Measurements from ENCODE around the gene FEN1. TPM values are rescaled to one million over a fixed set of nuclear protein-coding genes. Genes with fewer than 3 reads are reported as not detected.
A peak's percentile ranks its signal among the peaks of the same experiment; 100 is the strongest.

FEN1 gene
- total RNA-seq, 3 donors from 2014 or later = 92.8 to 108 (median 94.2) TPM

DNA sequence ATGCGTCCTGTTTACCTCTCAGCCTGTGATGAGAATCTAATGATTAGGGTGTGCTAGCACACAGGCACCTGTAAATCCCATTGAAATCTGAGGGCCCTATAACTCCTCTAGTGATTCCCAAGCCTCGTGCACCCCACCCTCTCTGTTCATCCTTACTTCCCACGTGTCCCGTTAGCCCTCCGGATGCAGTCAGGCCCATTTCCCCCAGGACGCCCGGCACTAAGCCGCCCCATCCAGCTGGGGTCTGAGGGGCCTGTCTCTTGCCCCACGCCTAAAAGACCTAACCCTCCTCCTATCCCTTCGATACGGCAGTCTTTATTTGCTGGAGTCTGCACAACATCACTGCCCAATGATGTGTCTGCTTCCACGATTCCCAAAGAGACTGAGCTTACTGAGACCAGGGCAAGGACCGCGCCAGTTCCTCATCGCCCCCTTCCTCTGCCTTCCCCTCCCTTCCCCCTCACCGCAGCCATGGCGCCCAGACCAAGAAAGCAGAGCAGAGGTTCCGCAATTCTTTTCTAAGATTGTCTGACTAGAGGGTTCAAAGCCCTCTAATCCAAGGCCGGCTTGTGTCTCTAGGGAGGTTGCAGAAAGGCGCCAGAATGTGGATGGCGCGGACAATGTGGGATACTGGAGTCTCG is 34.3 kb downstream of the FEN1 start:
- Mint-ChIP-seq H3K4me1 (ENCODE audit: low read depth) (peaks cover 18% of the 10 kb centered on the region), H3K9me3 (no peaks in the 10 kb centered on the region), H3K27me3 (ENCODE audit: low read depth) (peaks cover 25% of the 10 kb centered on the region), H3K4me3 (peak overlapping the region; percentile 73), H3K36me3 (ENCODE audit: insufficient read depth) (no peaks in the 10 kb centered on the region)
- DNase-seq (no peak), ATAC-seq (no peak)

DNA sequence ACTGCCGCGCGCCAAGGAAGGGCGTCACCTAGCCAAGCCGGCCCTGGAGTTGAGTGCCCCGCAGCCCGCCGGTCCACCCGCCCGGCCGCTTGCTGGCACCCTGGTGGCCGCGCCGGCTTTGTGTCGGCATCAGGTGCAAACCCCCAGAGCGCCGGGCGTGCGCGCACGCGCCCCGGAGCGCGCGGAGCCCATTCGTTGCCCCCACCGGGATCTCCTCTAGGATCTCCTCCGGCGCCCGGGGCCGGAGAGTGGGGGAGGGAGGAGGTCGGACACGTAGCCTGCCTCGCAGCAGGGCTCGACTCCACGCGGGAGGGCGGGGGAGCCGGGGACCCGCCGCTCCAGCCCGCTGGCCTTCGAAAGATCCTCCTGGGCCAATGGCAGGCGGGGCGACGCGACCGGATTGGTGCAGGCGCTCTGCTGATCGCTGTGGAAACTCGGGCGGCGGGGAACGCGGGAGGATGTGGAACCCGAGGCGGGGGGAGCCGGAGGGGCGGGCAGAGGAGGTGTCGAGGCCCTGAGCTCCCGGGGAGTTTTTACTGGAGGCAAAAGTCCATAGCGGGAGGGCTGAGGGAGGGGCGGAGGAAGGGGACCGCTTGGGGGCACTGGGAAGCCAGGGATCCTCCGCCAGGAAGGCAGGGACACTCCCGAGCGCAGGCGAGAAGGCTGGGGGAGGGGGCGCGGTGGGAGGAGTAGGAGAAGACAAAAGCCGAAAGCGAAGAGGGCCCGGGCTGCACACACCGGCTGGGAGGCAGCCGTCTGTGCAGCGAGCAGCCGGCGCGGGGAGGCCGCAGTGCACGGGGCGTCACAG is 35.1 kb downstream of the FEN1 start, which contains the start of gene FADS2:
TSS of gene FADS2 (plus strand) at position 730 of the 808 bp plus-strand sequence. CDS start 91 bp downstream, outside the sequence.
- Mint-ChIP-seq H3K4me1 (ENCODE audit: low read depth) (peaks cover 18% of the 10 kb centered on the region), H3K27me3 (ENCODE audit: low read depth) (peaks cover 25% of the 10 kb centered on the region), H3K9me3 (no peaks in the 10 kb centered on the region), H3K36me3 (ENCODE audit: insufficient read depth) (no peaks in the 10 kb centered on the region), H3K4me3 (peak within 1 kb of the TSS; percentile 73)
- ATAC-seq (peak; percentile 71 to 78), DNase-seq (peak; percentile 47)

DNA sequence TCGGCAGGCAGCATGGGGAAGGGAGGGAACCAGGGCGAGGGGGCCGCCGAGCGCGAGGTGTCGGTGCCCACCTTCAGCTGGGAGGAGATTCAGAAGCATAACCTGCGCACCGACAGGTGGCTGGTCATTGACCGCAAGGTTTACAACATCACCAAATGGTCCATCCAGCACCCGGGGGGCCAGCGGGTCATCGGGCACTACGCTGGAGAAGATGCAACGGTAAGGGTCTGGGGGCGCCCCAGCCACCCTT is 35.6 kb downstream of the FEN1 start:
- no peaks in the 10 kb centered on the region for H3K9me3 Mint-ChIP-seq
- H3K4me3 Mint-ChIP-seq = peak overlapping the region; percentile 72
- no peak for DNase-seq
- no peak for ATAC-seq
- peaks cover 18% of the 10 kb centered on the region for H3K4me1 Mint-ChIP-seq (ENCODE audit: low read depth)
- peaks cover 25% of the 10 kb centered on the region for H3K27me3 Mint-ChIP-seq (ENCODE audit: low read depth)
- no peaks in the 10 kb centered on the region for H3K36me3 Mint-ChIP-seq (ENCODE audit: insufficient read depth)

DNA sequence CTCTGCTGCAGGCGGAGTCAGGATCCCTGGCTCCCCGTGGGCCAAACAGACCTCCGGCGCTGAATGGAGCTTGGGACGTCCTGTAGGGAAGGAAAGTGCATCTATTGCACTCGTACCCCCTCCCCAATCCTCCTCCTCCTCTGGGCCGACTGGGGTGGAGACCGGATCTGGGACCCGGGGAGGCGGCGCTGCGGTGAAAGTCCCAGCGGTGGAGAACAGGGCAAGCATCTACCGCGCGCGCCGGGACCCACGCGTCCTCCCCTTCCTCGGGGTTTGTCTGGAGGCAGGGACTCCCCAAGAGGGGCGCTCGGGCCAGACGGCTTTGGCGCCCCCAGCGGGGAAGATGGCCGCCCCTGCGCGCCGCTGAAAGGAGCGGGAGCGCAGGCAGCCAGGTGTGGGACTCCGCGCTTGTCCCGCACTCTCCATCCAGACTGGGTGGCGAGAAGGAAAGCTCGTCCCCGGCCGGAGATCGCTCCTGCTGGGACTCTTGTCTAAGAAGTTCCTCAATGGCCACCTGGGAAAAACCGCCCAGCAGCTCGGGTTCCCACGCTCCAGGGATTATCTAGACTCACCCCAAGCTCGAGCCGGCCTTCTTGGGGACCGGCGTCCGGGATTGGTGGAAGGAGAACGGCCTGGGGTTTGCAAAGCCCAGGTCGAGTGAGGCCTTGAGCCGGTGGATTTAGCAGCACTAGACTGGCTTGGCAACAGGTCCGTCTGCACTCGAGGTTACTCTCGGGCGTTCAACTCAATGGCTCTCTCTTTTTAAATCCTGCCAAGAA is 36.1 kb downstream of the FEN1 start:
- Mint-ChIP-seq H3K36me3 (ENCODE audit: insufficient read depth) (no peaks in the 10 kb centered on the region), H3K4me1 (ENCODE audit: low read depth) (peaks cover 23% of the 10 kb centered on the region), H3K4me3 (peak overlapping the region; percentile 72), H3K27me3 (ENCODE audit: low read depth) (peaks cover 25% of the 10 kb centered on the region), H3K9me3 (no peaks in the 10 kb centered on the region)
- ATAC-seq = peak; percentile 60 to 64
- peak; percentile 12 for DNase-seq

DNA sequence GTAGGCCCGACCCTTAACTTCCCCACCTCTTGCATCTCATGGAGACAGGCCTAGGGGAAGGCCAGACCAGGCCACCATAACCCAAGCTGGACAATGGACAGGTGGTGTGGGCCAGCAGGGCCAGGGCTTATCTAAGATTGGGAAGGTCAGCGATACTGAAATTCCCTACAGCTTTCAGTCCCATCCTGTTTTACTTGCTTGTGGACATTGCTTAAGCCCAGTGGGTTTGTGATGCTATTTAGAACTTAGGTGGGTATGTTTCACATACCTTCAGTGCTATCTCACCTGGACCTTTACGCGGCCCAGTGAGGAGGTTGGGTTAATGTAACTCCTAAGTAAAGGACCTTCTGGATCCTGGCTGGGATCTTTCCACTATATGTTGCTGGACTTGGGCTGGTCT is 37.1 kb downstream of the FEN1 start:
- Mint-ChIP-seq H3K4me3 (peak overlapping the region; percentile 72), H3K27me3 (ENCODE audit: low read depth) (peaks cover 25% of the 10 kb centered on the region), H3K9me3 (no peaks in the 10 kb centered on the region), H3K36me3 (ENCODE audit: insufficient read depth) (no peaks in the 10 kb centered on the region), H3K4me1 (ENCODE audit: low read depth) (peaks cover 32% of the 10 kb centered on the region)
- ATAC-seq (no peak), DNase-seq (no peak)

DNA sequence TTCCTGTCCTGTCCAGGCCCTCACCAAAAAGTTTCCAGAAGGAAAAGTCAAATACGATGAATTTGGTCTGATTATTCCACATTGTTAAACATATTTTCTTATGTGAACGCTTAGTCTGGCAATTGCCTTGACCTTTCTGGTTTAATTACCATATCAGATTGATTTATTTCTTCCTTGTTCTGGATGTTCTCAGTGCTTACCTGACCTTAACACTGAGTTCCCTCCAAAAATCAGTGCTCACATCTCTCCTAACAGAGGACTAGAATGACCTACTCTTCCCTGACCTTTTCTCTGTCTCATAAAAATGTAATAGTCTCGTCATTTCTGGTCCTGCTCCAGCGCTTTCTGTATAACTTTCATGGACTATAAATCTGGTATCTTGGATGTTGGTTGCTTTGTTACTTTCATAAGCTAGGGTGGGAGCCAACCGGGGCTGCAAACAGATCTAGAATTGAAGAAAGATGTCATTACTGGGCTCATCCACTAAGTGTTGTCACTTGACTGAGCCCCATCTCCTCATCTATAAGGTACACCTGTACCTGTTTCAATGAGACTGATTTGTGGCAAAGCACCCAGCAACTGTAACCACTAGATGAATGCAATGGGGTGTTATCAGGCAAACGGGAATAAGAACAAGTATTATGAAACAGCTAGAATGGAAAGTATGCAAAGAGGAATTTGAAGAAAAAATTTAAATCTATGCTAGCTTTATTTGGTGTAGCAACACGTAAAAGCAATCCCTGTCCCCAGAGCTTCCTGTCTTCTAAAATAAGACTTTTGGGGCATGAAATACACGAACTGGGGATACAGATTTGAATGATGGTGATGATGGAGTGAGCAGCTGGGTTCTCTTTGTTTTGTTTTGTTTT is 37.8 kb downstream of the FEN1 start:
- Mint-ChIP-seq H3K4me1 (ENCODE audit: low read depth) (peaks cover 35% of the 10 kb centered on the region), H3K36me3 (ENCODE audit: insufficient read depth) (no peaks in the 10 kb centered on the region), H3K27me3 (ENCODE audit: low read depth) (peaks cover 25% of the 10 kb centered on the region), H3K4me3 (peak overlapping the region; percentile 25), H3K9me3 (no peaks in the 10 kb centered on the region)
- no peak for ATAC-seq
- DNase-seq = no peak

DNA sequence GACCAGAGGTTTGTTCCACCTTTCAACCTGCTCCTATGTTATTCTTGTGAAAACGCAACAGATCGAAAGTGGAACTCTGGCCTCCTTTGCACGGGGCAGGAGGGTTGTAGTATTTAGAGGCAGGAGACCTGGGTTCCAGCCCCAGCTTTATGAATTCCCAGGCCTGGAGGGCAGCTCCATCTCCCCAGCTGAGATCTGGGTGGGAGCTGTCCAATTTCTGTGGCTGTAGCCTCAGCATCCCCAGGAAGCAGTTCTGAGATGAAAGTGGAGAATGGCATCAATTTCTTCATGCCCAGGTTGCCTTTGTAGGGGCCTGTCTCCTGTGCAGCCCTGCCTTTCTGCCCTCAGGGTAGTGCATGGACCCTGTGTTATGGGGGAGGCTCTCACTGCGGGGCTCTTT is 39.5 kb downstream of the FEN1 start:
- Mint-ChIP-seq H3K27me3 (ENCODE audit: low read depth) (peaks cover 22% of the 10 kb centered on the region), H3K4me1 (ENCODE audit: low read depth) (peaks cover 34% of the 10 kb centered on the region), H3K4me3 (no peak overlapping the region), H3K36me3 (ENCODE audit: insufficient read depth) (no peaks in the 10 kb centered on the region), H3K9me3 (no peaks in the 10 kb centered on the region)
- ATAC-seq (no peak), DNase-seq (no peak)

DNA sequence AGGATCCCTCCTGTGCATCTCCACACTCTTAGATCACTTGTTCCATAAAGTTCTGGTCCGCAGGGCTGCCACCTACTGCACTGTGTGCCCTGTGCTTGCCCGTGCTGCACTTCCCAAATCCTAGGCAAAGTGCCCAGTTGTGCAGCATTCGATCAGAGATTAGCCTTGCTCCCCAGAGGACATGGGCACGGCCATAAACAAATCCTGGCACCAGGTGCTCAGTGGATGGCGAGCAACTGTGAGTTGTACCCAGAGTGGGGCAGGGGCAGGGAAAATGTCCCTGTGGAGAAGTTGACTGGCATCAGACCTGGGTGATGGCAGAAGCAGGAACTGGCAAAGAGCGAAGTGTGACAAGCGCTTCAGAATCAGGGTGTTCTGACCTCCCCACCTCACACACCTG is 40.0 kb downstream of the FEN1 start:
- Mint-ChIP-seq H3K27me3 (ENCODE audit: low read depth) (peaks cover 22% of the 10 kb centered on the region), H3K4me1 (ENCODE audit: low read depth) (peaks cover 34% of the 10 kb centered on the region), H3K4me3 (no peak overlapping the region), H3K9me3 (no peaks in the 10 kb centered on the region), H3K36me3 (ENCODE audit: insufficient read depth) (no peaks in the 10 kb centered on the region)
- ATAC-seq = no peak
- no peak for DNase-seq

DNA sequence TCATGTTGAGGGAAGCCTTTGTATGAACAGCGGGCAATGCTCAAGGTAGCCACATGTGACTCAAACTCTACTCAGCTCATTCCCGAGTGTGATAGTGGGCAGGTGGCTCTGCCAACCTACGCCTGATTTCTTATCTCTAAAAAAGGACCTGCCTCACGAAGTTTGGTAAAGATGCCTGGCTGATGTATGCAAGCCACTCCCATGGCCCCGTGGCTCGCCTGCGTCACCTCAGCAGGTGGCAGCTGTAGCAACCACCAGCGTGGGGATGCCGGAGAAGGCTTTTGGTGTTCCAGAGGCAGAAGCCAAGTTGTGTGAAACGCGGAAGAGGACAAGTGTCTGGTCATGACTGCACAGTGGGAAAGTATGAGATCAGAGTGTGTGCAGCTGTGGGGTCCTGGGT is 40.8 kb downstream of the FEN1 start:
- peaks cover 18% of the 10 kb centered on the region for H3K27me3 Mint-ChIP-seq (ENCODE audit: low read depth)
- DNase-seq (no peak), ATAC-seq (no peak)
- no peaks in the 10 kb centered on the region for H3K9me3 Mint-ChIP-seq
- H3K4me1 Mint-ChIP-seq (ENCODE audit: low read depth) = peaks cover 28% of the 10 kb centered on the region
- no peak overlapping the region for H3K4me3 Mint-ChIP-seq
- H3K36me3 Mint-ChIP-seq (ENCODE audit: insufficient read depth) = no peaks in the 10 kb centered on the region

DNA sequence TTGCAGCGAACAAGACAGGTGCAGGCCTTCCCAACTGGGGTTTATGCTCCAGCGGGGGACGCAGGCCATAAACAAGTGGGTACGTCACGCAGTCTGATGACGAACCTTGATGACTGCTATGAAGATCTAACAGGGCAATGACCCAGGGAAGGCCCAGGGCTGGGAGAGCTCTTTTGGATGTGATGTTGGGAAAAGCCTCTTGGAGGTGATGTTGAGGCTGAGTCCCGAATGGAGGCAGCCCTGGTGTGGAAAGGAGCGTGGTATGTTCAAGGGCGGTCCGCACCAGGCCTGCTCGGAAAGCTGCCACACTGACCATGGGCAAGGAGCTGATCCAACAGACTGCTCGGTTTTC is 41.2 kb downstream of the FEN1 start:
- ATAC-seq (no peak), DNase-seq (no peak)
- Mint-ChIP-seq H3K4me1 (ENCODE audit: low read depth) (peaks cover 26% of the 10 kb centered on the region), H3K9me3 (no peaks in the 10 kb centered on the region), H3K4me3 (no peak overlapping the region), H3K27me3 (ENCODE audit: low read depth) (peaks cover 18% of the 10 kb centered on the region), H3K36me3 (ENCODE audit: insufficient read depth) (no peaks in the 10 kb centered on the region)

DNA sequence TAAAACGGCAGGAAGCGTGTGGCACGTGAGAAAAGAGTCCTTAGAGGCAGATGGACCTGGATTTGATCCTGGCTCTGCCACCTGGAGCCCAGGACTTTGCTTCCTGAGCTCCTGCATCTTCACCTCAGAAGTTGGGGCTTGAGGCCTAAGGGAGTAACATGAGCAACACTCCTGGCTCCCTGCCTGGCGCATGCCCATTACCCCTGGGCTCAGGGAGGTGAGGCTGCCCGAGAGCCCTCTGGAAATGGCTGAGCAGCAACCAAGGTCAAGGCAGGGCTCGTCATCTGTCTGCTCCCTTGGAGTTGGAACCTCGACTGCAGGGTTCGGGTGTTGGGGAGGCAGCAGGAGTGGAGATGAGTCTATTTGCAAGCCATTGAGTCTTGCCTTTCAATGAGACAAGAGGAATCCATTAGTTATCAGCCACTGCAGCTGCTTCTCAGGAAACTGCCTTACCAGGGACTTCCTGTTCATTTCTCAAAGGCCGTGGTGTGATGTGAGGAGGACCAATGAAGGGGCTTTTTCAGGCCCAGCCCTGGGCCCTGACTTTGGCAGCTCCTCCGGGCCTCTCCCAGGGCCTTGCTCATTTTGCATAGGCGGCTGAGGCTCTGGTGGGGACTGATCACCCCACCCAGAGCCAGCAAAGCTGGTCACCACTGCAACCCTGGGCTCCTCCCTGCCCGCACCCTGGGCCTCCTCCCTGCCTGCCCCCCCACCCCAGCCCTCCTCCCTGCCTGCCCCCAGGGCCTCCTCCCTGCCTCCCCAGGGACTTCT is 41.8 kb downstream of the FEN1 start:
- H3K36me3 Mint-ChIP-seq (ENCODE audit: insufficient read depth) = no peaks in the 10 kb centered on the region
- no peaks in the 10 kb centered on the region for H3K9me3 Mint-ChIP-seq
- ATAC-seq (peak; percentile 88 to 90), DNase-seq (no peak)
- H3K27me3 Mint-ChIP-seq (ENCODE audit: low read depth) = peaks cover 13% of the 10 kb centered on the region
- no peak overlapping the region for H3K4me3 Mint-ChIP-seq
- peaks cover 22% of the 10 kb centered on the region for H3K4me1 Mint-ChIP-seq (ENCODE audit: low read depth)

DNA sequence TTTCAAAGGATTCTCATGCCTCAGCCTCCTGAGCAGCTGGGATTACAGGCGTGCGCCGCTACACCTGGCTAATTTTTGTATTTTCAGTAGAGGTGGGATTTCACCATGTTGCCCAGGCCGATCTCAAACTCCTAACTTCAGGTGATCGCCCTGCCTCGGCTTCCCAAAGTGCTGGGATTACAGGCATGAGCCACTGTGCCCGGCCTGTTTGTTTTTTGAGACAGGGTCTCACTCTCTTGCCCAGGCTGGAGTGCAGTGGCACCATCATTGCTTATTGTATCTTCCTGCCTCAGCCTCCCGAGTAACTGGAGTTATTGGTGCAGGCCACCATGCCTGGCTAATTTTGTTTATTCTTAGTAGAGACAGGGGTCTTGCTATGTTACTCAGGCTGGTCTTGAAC is 43.5 kb downstream of the FEN1 start:
- Mint-ChIP-seq H3K4me1 (ENCODE audit: low read depth) (peaks cover 20% of the 10 kb centered on the region), H3K9me3 (no peaks in the 10 kb centered on the region), H3K4me3 (no peak overlapping the region), H3K27me3 (ENCODE audit: low read depth) (peaks cover 4% of the 10 kb centered on the region), H3K36me3 (ENCODE audit: insufficient read depth) (no peaks in the 10 kb centered on the region)
- ATAC-seq (no peak), DNase-seq (no peak)

DNA sequence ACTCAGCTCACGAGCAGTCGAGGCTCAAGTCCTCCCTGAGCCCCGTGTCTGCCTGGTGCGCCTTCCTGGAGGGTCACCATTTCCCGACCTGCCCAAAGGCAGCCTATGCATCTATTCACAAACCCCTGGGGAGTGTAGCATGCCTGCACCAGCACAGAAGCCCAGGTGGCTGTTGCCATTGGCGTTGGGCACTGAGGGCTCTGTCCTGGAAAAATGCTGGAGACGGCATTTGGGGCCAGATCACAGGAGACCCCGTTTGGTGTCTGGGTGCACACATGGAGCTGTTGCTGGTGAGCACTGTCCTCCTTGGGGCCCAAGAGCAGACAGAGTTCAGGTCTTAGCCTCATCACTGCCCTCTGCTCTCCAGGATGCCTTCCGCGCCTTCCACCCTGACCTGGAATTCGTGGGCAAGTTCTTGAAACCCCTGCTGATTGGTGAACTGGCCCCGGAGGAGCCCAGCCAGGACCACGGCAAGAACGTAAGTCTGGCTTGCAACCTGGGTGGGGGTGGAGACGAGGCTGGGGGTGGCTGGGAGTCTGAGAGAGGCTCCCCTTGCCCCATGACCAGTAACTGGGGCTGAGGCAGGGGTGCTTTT is 44.8 kb downstream of the FEN1 start:
- no peak for ATAC-seq
- no peak overlapping the region for H3K4me3 Mint-ChIP-seq
- H3K36me3 Mint-ChIP-seq (ENCODE audit: insufficient read depth) = no peaks in the 10 kb centered on the region
- H3K27me3 Mint-ChIP-seq (ENCODE audit: low read depth) = no peaks in the 10 kb centered on the region
- H3K9me3 Mint-ChIP-seq = no peaks in the 10 kb centered on the region
- DNase-seq = no peak
- H3K4me1 Mint-ChIP-seq (ENCODE audit: low read depth) = peaks cover 20% of the 10 kb centered on the region
